Measurements from ENCODE around the gene G6PC3.

GRCh38 chr17:44084921-44085320 lies 14.4 kb downstream of the G6PC3 start:
- TF ChIP-seq, protein P1, sequence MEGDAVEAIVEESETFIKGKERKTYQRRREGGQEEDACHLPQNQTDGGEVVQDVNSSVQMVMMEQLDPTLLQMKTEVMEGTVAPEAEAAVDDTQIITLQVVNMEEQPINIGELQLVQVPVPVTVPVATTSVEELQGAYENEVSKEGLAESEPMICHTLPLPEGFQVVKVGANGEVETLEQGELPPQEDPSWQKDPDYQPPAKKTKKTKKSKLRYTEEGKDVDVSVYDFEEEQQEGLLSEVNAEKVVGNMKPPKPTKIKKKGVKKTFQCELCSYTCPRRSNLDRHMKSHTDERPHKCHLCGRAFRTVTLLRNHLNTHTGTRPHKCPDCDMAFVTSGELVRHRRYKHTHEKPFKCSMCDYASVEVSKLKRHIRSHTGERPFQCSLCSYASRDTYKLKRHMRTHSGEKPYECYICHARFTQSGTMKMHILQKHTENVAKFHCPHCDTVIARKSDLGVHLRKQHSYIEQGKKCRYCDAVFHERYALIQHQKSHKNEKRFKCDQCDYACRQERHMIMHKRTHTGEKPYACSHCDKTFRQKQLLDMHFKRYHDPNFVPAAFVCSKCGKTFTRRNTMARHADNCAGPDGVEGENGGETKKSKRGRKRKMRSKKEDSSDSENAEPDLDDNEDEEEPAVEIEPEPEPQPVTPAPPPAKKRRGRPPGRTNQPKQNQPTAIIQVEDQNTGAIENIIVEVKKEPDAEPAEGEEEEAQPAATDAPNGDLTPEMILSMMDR (conservative IDR thresholded peaks at IDR 0.05), result no peak
- no peak for TF ChIP-seq ZFX (IDR thresholded peaks at IDR 0.05)

Data from C4-2B (cell line).